SK-N-SH treated with all-trans-retinoic acid at 6 μM for 48 hours (cell line): ENCODE results near the gene DDX24.

ENCODE experiments used
- ATAC-seq: fragments of 200-7000 bp; cut with Tn5 transposase; 3 replicates; pipeline ENCODE4 v1.9.1; 2020; ENCODE audit warnings: mild to moderate bottlenecking, moderate library complexity
- ARNTL ChIP-seq: fragments of 450-650 bp; formaldehyde crosslinking; IDR thresholded peaks from 2 replicates; pipeline ENCODE4 v1.5.0; 2020; ENCODE audit warnings: low read depth, mild to moderate bottlenecking, moderate library complexity, borderline replicate concordance
- BACH2 ChIP-seq: fragments of 250-450 bp; sonication (Bioruptor Pico); IDR thresholded peaks from 2 replicates; pipeline ENCODE4 v1.9.0; 2021; ENCODE audit warnings: mild to moderate bottlenecking, borderline replicate concordance
- CSDC2 ChIP-seq: fragments of 250-450 bp; sonication (Bioruptor Pico); IDR thresholded peaks from 2 replicates; pipeline ENCODE4 v1.5.0; 2020; ENCODE audit warnings: mild to moderate bottlenecking, moderate library complexity
- CSRNP3 ChIP-seq: fragments of 250-450 bp; sonication (Bioruptor Pico); IDR thresholded peaks from 2 replicates; pipeline ENCODE4 v1.5.1; 2021; ENCODE audit warnings: mild to moderate bottlenecking, moderate library complexity
- ESRRG ChIP-seq: fragments of 250-450 bp; sonication (Bioruptor Pico); IDR thresholded peaks from 2 replicates; pipeline ENCODE4 v1.6.1; 2021; ENCODE audit warnings: mild to moderate bottlenecking
- OSR1 ChIP-seq: fragments of 250-450 bp; sonication (Bioruptor Pico); IDR thresholded peaks from 2 replicates; pipeline ENCODE4 v1.8.0; 2022; ENCODE audit warnings: moderate library complexity, mild to moderate bottlenecking, inconsistent platforms
- PATZ1 ChIP-seq: fragments of 250-450 bp; sonication (Bioruptor Pico); IDR thresholded peaks from 2 replicates; pipeline ENCODE4 v1.8.0; 2020; ENCODE audit warnings: mild to moderate bottlenecking, moderate library complexity, borderline replicate concordance
- PPARA ChIP-seq: fragments of 250-450 bp; sonication (Bioruptor Pico); IDR thresholded peaks from 2 replicates; pipeline ENCODE4 v1.5.0; 2020; ENCODE audit warnings: mild to moderate bottlenecking, borderline replicate concordance
- TCF4 ChIP-seq: fragments of 250-450 bp; sonication (Bioruptor Pico); IDR thresholded peaks from 2 replicates; pipeline ENCODE4 v1.8.0; 2021; ENCODE audit warnings: mild to moderate bottlenecking, moderate library complexity, borderline replicate concordance
- TOX ChIP-seq: fragments of 250-450 bp; sonication (Bioruptor Pico); IDR thresholded peaks from 2 replicates; pipeline ENCODE4 v1.8.0; 2021; ENCODE audit warnings: mild to moderate bottlenecking, moderate library complexity, borderline replicate concordance
- ZFP3 ChIP-seq: fragments of 250-450 bp; sonication (Bioruptor Pico); IDR thresholded peaks from 2 replicates; pipeline ENCODE4 v1.5.0; 2020; ENCODE audit warnings: mild to moderate bottlenecking, moderate library complexity
- ZNF70 ChIP-seq: fragments of 450-650 bp; formaldehyde crosslinking; IDR thresholded peaks from 2 replicates; pipeline ENCODE4 v1.5.0; 2020; ENCODE audit warnings: mild to moderate bottlenecking, moderate library complexity
- TF ChIP-seq, protein P1 (sequence below): fragments of 250-450 bp; sonication (Bioruptor Pico); IDR thresholded peaks from 2 replicates; pipeline ENCODE4 v1.8.0; 2021; ENCODE audit warnings: low read depth, mild to moderate bottlenecking, moderate library complexity, borderline replicate concordance
- TF ChIP-seq, protein P2 (sequence below): fragments of 250-450 bp; sonication (Bioruptor Pico); IDR thresholded peaks from 2 replicates; pipeline ENCODE4 v1.5.0; 2020; ENCODE audit warnings: mild to moderate bottlenecking, moderate library complexity

Gene DDX24

DNA sequence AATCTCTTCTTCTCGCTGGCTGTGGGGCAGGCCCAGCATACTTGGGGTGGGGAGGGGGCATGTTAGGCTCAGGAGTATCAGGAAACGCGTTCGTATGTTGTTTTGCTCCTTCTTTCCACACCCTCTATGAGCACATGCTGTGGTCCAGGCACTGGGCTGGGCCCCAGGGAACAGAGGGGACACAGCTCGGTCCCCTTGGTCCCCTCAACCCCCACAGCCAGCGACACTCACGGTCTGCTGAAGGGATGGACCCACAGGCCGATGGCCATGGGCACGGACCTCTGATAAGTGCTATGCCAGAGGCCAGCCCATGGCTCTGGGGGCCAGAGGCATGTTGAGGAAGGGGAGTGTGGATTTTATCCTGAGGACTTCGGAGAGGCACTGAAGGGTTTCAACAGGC, 35.7 kb upstream of the DDX24 start (continued):
- TF ChIP-seq ZFP3 (CRISPR knock-in tag) (no peak), TOX (no peak), PPARA (CRISPR knock-in tag) (no peak)
- TF ChIP-seq, protein P1, sequence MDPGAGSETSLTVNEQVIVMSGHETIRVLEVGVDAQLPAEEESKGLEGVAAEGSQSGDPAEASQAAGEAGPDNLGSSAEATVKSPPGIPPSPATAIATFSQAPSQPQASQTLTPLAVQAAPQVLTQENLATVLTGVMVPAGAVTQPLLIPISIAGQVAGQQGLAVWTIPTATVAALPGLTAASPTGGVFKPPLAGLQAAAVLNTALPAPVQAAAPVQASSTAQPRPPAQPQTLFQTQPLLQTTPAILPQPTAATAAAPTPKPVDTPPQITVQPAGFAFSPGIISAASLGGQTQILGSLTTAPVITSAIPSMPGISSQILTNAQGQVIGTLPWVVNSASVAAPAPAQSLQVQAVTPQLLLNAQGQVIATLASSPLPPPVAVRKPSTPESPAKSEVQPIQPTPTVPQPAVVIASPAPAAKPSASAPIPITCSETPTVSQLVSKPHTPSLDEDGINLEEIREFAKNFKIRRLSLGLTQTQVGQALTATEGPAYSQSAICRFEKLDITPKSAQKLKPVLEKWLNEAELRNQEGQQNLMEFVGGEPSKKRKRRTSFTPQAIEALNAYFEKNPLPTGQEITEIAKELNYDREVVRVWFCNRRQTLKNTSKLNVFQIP (CRISPR knock-in tag), result no peak

DNA sequence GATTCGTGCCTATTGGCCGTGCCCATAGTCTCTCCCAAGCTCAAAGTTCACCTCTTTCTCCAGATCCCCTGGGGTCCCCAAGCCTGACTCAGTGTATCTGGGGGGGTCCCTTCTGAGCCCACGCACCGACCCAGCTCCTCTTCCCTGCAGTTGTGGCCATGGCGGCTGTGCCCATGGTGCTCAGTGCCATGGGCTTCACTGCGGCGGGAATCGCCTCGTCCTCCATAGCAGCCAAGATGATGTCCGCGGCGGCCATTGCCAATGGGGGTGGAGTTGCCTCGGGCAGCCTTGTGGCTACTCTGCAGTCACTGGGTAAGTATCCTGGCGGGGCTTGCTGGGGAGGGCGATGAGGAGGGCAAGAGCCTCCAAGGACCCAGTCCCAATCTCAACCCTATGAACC, 34.6 kb upstream of the DDX24 start:
- TF ChIP-seq TOX, result no peak
- no peak for TF ChIP-seq ARNTL (CRISPR knock-in tag)
- no peak for TF ChIP-seq ZFP3 (CRISPR knock-in tag)
- TF ChIP-seq, protein P2, sequence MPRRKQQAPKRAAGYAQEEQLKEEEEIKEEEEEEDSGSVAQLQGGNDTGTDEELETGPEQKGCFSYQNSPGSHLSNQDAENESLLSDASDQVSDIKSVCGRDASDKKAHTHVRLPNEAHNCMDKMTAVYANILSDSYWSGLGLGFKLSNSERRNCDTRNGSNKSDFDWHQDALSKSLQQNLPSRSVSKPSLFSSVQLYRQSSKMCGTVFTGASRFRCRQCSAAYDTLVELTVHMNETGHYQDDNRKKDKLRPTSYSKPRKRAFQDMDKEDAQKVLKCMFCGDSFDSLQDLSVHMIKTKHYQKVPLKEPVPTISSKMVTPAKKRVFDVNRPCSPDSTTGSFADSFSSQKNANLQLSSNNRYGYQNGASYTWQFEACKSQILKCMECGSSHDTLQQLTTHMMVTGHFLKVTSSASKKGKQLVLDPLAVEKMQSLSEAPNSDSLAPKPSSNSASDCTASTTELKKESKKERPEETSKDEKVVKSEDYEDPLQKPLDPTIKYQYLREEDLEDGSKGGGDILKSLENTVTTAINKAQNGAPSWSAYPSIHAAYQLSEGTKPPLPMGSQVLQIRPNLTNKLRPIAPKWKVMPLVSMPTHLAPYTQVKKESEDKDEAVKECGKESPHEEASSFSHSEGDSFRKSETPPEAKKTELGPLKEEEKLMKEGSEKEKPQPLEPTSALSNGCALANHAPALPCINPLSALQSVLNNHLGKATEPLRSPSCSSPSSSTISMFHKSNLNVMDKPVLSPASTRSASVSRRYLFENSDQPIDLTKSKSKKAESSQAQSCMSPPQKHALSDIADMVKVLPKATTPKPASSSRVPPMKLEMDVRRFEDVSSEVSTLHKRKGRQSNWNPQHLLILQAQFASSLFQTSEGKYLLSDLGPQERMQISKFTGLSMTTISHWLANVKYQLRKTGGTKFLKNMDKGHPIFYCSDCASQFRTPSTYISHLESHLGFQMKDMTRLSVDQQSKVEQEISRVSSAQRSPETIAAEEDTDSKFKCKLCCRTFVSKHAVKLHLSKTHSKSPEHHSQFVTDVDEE (CRISPR knock-in tag), result no peak
- no peak for TF ChIP-seq CSRNP3
- no peak for TF ChIP-seq PATZ1 (CRISPR knock-in tag)
- TF ChIP-seq CSDC2 (CRISPR knock-in tag), result no peak
- no peak for TF ChIP-seq ESRRG (CRISPR knock-in tag)
- TF ChIP-seq BACH2 (CRISPR knock-in tag), result no peak
- TF ChIP-seq ZNF70, result no peak
- TF ChIP-seq, protein P1 (CRISPR knock-in tag), result no peak
- ATAC-seq, result no peak

DNA sequence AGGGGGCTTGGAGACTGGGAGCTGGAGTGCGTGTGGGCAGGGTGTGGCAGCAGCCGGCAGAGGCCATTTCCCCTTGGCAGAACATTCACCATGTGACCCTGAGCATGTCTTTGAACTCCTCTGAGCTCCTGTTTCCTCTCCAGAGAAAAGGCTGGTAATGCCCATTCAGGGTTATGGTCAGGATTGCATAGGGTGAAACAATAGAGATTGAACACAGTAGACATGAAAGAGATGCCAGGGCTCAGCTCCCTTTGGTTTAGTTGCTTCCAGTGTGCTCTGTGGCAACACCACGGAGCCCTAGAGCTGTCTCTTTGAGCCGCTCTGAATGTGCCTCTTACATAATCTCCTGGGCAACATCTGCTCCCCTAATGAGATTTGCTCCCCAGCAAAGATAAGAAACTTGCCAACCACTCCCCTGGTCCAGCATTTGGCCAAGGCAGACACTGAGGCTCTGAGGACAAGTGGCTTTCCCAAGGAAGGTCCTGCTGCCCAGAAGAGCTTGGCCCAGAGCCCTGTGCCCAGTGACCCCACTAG, 34.1 kb upstream of the DDX24 start:
- peak; percentile 22; the same call in 1 of the 3 replicates for ATAC-seq
- TF ChIP-seq CSRNP3, result no peak
- peak; percentile 21; the same call in 1 of the 2 replicates for TF ChIP-seq TCF4

DNA sequence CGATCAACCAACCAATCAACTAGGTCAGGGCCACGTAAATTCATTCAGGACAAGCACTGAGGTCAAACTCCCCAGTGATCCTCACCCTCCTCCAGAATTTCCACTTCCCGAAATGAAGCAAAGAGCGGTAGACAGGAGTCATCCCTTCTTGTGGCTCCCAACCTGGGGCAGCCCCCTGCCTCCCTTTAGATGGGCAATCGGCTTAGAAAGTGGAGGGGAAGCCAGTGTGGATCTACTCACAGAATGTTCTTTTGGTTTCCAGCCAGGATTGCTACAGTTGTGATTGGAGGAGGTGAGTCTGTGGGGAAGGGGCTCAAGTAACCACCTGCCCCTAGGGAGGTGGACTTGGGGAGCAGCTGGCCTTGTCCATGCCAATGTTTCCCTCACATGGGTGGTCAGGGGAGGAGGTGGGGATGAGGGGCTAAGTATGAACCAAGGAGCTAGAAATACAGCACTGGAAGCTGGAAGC, 33.6 kb upstream of the DDX24 start:
- no peak for TF ChIP-seq OSR1 (CRISPR knock-in tag)
- no peak for ATAC-seq
